ENCODE measurements around the gene FSIP1.

DNA sequence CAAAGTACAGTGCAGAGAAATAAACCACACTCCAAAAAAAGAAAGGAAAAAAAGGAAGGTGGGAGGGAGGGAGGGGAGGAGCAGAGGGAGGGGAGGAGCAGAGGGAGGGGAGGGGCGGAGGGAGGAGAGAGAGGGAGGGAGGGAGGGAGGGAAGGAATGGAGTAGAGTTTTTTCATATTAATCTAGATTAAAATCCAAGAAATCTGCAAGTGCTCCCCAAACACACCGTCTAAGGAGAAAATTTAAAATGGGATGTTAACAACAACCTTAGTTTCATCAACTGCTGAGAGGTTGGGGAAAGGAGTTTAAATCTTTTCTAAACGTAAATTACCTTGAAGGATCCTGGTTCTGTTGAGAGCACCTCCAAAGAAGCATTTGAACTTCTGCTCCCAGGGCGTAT, 6.6 kb downstream of the FSIP1 start:
- TF ChIP-seq, protein P1, sequence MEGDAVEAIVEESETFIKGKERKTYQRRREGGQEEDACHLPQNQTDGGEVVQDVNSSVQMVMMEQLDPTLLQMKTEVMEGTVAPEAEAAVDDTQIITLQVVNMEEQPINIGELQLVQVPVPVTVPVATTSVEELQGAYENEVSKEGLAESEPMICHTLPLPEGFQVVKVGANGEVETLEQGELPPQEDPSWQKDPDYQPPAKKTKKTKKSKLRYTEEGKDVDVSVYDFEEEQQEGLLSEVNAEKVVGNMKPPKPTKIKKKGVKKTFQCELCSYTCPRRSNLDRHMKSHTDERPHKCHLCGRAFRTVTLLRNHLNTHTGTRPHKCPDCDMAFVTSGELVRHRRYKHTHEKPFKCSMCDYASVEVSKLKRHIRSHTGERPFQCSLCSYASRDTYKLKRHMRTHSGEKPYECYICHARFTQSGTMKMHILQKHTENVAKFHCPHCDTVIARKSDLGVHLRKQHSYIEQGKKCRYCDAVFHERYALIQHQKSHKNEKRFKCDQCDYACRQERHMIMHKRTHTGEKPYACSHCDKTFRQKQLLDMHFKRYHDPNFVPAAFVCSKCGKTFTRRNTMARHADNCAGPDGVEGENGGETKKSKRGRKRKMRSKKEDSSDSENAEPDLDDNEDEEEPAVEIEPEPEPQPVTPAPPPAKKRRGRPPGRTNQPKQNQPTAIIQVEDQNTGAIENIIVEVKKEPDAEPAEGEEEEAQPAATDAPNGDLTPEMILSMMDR (IDR thresholded peaks at IDR 0.05): no peak
- no peak for TF ChIP-seq EZH2 (IDR thresholded peaks at IDR 0.05)
- no peak for TF ChIP-seq EZH2phosphoT487 (IDR thresholded peaks at IDR 0.05)

Data from neural progenitor cell (in vitro differentiated cells).